ENCODE data around the gene XYLT2. TPM values are rescaled to one million over a fixed set of nuclear protein-coding genes. Genes with fewer than 3 reads are reported as not detected.
"Not testable (repeated sequence)": the region's sequence is repeated elsewhere in the genome, so short reads cannot be mapped to it uniquely, and the experiment has no call there.

The XYLT2 gene
- total and polyA plus RNA-seq, 2 of the 8 experiments (the other 6 are each of a cell fraction or from before 2014, with no cell fraction given) = 28.0 to 29.9 TPM

DNA sequence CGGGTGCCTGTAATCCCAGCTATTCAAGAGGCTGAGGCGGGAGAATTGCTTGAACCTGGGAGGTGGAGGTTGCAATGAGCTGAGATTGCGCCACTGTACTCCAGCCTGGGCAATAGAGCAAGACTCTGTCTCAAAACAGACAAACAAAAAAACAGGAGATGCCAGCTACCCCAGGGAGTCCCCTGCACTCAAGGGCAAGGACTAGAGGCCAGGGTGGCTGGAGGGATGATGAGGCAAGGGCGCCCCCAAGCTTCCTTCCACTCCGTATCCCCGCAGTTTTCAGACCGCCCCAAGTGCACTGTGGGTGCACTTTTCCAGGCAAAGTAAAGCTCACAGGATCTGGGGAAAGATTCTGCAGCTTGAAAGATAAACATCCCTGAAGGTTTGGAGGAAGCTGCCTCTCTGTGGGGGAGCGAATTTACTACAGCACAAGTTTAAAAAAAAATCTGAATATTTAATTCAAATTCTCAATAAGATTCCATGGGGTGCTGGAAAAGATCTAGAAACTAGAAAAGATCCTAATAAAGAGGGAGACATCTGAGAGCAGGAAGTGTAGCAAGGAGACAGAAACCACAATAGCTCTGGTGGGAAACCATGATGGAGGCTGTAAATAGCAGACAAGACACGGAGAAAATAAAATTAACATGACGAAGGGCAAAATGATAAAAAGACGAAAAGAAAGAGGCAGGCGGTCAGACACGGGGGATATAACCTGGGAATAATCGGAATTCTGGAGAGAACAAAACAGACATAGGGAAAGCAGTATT lies 12.5 kb upstream of the XYLT2 start:
- not testable (repeated sequence) for H2BK12ac ChIP-seq (ENCODE audit: low read depth, low read length); H3K27me3 ChIP-seq (replicated peaks in 1 of 4; ENCODE audit: control insufficient read depth in 3 of 4, extremely low read depth in 1 of 4, insufficient read depth in 3 of 4, low read length in 3 of 4); H2AK5ac ChIP-seq (ENCODE audit: low read depth, low read length); H2BK15ac ChIP-seq (ENCODE audit: low read length); H3K9ac ChIP-seq (replicated peaks in 1 of 4; ENCODE audit: extremely low read depth in 1 of 4, low read depth in 3 of 4, low read length in 3 of 4); H3K56ac ChIP-seq (replicated peaks; ENCODE audit: insufficient read length, low read depth, low read length); H3K18ac ChIP-seq (ENCODE audit: extremely low read depth, low read length); H2BK20ac ChIP-seq (ENCODE audit: low read length); H3K27ac ChIP-seq (ENCODE audit: low read depth, low read length); H3K4me3 ChIP-seq (ENCODE audit: extremely low read depth in 1 of 4, insufficient read depth in 2 of 4, low read depth in 3 of 4, low read length in 4 of 4); H2BK5ac ChIP-seq (ENCODE audit: low read depth, low read length); H3K14ac ChIP-seq (ENCODE audit: insufficient read length); H3K4ac ChIP-seq (replicated peaks; ENCODE audit: insufficient read length, low read depth, low read length); H4K8ac ChIP-seq (ENCODE audit: extremely low read depth, insufficient read depth, low read length); H3K9me3 ChIP-seq (ENCODE audit: insufficient read depth in 2 of 2, low read depth in 1 of 2, low read length in 1 of 2); H2AFZ ChIP-seq (ENCODE audit: low read length); H3K4me1 ChIP-seq (replicated peaks in 1 of 4; ENCODE audit: control insufficient read depth in 3 of 4, insufficient read depth in 4 of 4, low read length in 3 of 4); H3K79me1 ChIP-seq (ENCODE audit: low read depth, low read length); H3K23me2 ChIP-seq (ENCODE audit: low read depth, low read length); H3K4me2 ChIP-seq (ENCODE audit: insufficient read depth in 1 of 2, low read depth in 2 of 2, low read length in 2 of 2); H3K36me3 ChIP-seq (ENCODE audit: control insufficient read depth in 2 of 4, insufficient read depth in 4 of 4, low read length in 3 of 4); H4K20me1 ChIP-seq (replicated peaks in 1 of 2; ENCODE audit: control insufficient read depth in 1 of 2, insufficient read depth in 2 of 2, low read length in 2 of 2); H3K79me2 ChIP-seq (ENCODE audit: control insufficient read depth in 1 of 2, insufficient read depth in 2 of 2, low read length in 2 of 2); H2BK120ac ChIP-seq (replicated peaks; ENCODE audit: low read depth, low read length); H4K5ac ChIP-seq (ENCODE audit: insufficient read length, low read depth, low read length); H3K23ac ChIP-seq (ENCODE audit: insufficient read length); H4K91ac ChIP-seq (replicated peaks; ENCODE audit: insufficient read length, low read length)
- DNase-seq (ENCODE audit: low read depth in 1 of 2, low spot score in 2 of 2) (peak in 1 of 2 experiments; percentile 62), FAIRE-seq (peak; percentile 78)
- POLR2A ChIA-PET (ENCODE audit: partially characterized antibody) = interaction anchor here (0.8 kb wide), 2 partner anchors 27 to 137 kb away, joined by 3 read pairs; no protein-coding TSS in a partner anchor
- TF ChIP-seq, protein P1, sequence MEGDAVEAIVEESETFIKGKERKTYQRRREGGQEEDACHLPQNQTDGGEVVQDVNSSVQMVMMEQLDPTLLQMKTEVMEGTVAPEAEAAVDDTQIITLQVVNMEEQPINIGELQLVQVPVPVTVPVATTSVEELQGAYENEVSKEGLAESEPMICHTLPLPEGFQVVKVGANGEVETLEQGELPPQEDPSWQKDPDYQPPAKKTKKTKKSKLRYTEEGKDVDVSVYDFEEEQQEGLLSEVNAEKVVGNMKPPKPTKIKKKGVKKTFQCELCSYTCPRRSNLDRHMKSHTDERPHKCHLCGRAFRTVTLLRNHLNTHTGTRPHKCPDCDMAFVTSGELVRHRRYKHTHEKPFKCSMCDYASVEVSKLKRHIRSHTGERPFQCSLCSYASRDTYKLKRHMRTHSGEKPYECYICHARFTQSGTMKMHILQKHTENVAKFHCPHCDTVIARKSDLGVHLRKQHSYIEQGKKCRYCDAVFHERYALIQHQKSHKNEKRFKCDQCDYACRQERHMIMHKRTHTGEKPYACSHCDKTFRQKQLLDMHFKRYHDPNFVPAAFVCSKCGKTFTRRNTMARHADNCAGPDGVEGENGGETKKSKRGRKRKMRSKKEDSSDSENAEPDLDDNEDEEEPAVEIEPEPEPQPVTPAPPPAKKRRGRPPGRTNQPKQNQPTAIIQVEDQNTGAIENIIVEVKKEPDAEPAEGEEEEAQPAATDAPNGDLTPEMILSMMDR (IDR thresholded peaks at IDR 0.05; ENCODE audit: control extremely low read depth in 1 of 3, insufficient read depth in 1 of 3, low read depth in 1 of 3, low read length in 3 of 3) = peak; percentile 60 to 65 (median 63)
- peak; percentile 71 to 80 for TF ChIP-seq RAD21 (IDR thresholded peaks at IDR 0.05 in 1 of 2, conservative IDR thresholded peaks at IDR 0.05 in 1 of 2; ENCODE audit: low read depth in 2 of 2, low read length in 2 of 2)
- 0 out of 2 replicates have a peak, but pooled peaks have one; percentile 4 for TF ChIP-seq CEBPB (IDR thresholded peaks at IDR 0.05; ENCODE audit: low read depth, low read length)
- 69% methylated on average over 14 of the region's 14 CpGs; no CpG with 5 or more reads in 1 of the 2 experiments for WGBS, 2 experiments (ENCODE audit: extremely low coverage in 1 of 2, insufficient coverage in 1 of 2, insufficient read length in 1 of 2, insufficient replicate concordance in 2 of 2, low coverage in 1 of 2, low lambda C conversion rate in 2 of 2, missing lambda C conversion rate in 1 of 2)
- CTCF ChIA-PET (ENCODE audit: partially characterized antibody) = interaction anchor here (0.5 to 5.4 kb wide), 18 partner anchors 12 to 164 kb away, joined by 3 to 27 read pairs (median 4); partner anchors contain the start of genes COL1A1, TMEM92 and XYLT2
